ENCODE data around the gene TASP1. TPM values are rescaled to one million over a fixed set of nuclear protein-coding genes. Genes with fewer than 3 reads are reported as not detected.

TASP1 gene
- total and polyA plus RNA-seq, 2 donors from 2014 or later = 6.0 to 22.7 TPM

DNA sequence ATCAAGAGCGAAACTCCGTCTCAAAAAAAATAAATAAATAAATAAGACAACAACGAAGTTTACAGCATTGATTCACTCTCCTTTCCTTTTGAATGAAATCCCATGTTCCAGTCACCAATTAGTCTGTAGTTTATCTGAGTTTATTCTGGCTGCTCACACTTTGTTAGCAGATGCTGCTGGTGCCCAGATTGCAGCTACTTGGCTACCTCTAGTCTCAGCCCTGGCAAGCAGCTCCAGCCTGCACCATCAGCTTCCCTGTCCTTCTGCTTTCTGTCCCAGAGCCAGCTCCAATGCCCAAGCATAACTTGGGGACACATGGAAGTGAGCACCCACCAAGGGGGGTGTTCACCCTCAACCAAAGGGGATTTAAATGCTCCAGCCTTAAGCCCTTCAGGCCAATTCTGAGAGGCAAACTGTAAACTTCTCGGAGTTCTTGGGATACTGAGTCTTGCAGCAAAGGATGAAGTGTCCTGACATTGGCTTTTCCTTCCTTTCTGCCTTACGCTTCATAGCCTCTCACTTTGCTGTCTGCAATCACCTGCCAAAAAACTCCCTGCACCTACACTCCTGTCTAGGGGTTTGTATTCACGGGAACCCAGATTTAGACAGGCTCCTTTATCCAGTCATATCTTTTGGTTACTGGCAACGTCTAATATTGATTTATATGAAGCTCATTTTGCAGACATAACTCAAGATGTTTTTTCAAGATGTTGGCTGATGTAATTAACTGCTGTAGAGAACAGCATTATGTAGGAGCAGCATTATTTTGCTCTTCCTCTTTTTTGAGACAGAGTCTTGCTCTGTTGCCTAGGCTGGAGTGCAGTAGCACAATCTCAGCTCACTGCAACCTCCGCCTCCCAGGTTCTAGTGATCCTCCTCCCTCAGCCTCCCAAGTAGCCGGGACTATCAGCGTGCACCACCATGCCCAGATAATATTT, 9.8 kb upstream of the TASP1 start:
- Histone ChIP-seq H3K9ac (ENCODE audit: low read length in 3 of 3) (no peak overlapping the region), H3K27me3 (ENCODE audit: control insufficient read depth, insufficient read depth, low read length) (no peaks in the 10 kb centered on the region), H3K4me1 (ENCODE audit: control insufficient read depth in 2 of 3, insufficient read depth in 2 of 3, low read depth in 1 of 3, low read length in 3 of 3) (no peaks in the 10 kb centered on the region), H3K4me3 (ENCODE audit: low read length in 3 of 3) (no peak overlapping the region), H3K27ac (ENCODE audit: low read depth in 2 of 2, low read length in 2 of 2) (no peak overlapping the region), H3K36me3 (ENCODE audit: control insufficient read depth in 2 of 3, insufficient read depth in 3 of 3, low read length in 3 of 3) (no peaks in the 10 kb centered on the region), H3K9me3 (ENCODE audit: control insufficient read depth in 2 of 3, insufficient read depth in 1 of 3, low read length in 3 of 3) (no peaks in the 10 kb centered on the region)
- TF ChIP-seq, protein P1, sequence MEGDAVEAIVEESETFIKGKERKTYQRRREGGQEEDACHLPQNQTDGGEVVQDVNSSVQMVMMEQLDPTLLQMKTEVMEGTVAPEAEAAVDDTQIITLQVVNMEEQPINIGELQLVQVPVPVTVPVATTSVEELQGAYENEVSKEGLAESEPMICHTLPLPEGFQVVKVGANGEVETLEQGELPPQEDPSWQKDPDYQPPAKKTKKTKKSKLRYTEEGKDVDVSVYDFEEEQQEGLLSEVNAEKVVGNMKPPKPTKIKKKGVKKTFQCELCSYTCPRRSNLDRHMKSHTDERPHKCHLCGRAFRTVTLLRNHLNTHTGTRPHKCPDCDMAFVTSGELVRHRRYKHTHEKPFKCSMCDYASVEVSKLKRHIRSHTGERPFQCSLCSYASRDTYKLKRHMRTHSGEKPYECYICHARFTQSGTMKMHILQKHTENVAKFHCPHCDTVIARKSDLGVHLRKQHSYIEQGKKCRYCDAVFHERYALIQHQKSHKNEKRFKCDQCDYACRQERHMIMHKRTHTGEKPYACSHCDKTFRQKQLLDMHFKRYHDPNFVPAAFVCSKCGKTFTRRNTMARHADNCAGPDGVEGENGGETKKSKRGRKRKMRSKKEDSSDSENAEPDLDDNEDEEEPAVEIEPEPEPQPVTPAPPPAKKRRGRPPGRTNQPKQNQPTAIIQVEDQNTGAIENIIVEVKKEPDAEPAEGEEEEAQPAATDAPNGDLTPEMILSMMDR (IDR thresholded peaks at IDR 0.05; ENCODE audit: borderline replicate concordance, extremely low read depth, insufficient read depth) = no peak
- DNase-seq = no peak
- no peak for FAIRE-seq
- intact Hi-C loops (cut with DNase I) = no loop called here

DNA sequence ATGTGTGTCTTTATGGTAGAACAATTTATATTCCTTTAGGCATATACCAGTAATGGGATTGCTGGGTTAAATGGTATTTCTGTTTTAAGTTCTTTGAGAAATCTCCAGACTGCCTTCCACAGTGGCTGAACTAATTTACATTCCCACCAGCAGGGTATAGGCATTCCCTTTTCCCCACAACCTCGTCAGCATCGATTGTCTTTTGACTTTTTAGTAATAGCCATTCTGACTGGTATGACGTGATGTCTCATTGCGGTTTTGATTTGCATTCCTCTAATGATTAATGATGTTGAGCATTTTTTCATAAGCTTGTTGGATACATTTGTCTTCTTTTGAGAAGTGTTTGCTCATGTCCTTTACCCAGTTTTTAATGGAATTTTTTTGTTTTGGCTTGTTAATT, 5.3 kb upstream of the TASP1 start:
- Histone ChIP-seq H3K9me3 (ENCODE audit: control insufficient read depth in 2 of 3, insufficient read depth in 1 of 3, low read length in 3 of 3) (no peaks in the 10 kb centered on the region), H3K4me1 (ENCODE audit: control insufficient read depth in 2 of 3, insufficient read depth in 2 of 3, low read depth in 1 of 3, low read length in 3 of 3) (peaks cover 0 to 2% (median 0%) of the 10 kb centered on the region in 3 donors), H3K27me3 (ENCODE audit: control insufficient read depth, insufficient read depth, low read length) (no peaks in the 10 kb centered on the region), H3K9ac (ENCODE audit: low read length in 3 of 3) (no peak overlapping the region), H3K27ac (ENCODE audit: low read depth in 2 of 2, low read length in 2 of 2) (no peak overlapping the region), H3K36me3 (ENCODE audit: control insufficient read depth in 2 of 3, insufficient read depth in 3 of 3, low read length in 3 of 3) (no peaks in the 10 kb centered on the region), H3K4me3 (ENCODE audit: low read length in 3 of 3) (no peak overlapping the region)
- FAIRE-seq = no peak
- intact Hi-C loops (cut with DNase I) = no loop called here
- TF ChIP-seq, protein P1 (IDR thresholded peaks at IDR 0.05; ENCODE audit: borderline replicate concordance, extremely low read depth, insufficient read depth) = no peak
- no peak for DNase-seq

DNA sequence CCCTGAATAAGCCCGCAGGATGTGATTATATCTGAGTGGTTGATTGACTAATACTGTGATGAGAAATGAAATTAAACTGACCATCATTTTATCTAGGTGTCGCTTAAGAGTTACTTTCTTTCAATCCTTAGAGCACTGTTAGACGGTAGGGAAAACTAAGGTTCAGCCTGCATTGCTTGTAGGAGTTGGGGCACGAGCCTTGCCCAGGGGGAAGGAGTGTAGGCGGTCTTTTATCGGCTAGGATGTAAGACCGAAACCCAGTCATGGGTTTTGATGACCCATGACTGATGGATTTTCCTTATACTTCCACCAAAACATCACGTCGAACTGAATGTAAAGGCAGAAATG, 392 bp upstream of the TASP1 start:
- H3K27me3 ChIP-seq (ENCODE audit: control insufficient read depth, insufficient read depth, low read length) = no peaks in the 10 kb centered on the region
- H3K4me1 ChIP-seq (ENCODE audit: control insufficient read depth in 2 of 3, insufficient read depth in 2 of 3, low read depth in 1 of 3, low read length in 3 of 3) = peaks cover 0 to 2% (median 0%) of the 10 kb centered on the region in 3 donors
- no peak for FAIRE-seq
- H3K36me3 ChIP-seq (ENCODE audit: control insufficient read depth in 2 of 3, insufficient read depth in 3 of 3, low read length in 3 of 3) = no peaks in the 10 kb centered on the region
- H3K4me3 ChIP-seq (ENCODE audit: low read length in 3 of 3) = peak overlapping the region; percentile 95 to 97 (median 95)
- peak overlapping the region; percentile 41 to 49 for H3K27ac ChIP-seq (ENCODE audit: low read depth in 2 of 2, low read length in 2 of 2)
- intact Hi-C loops (cut with DNase I) = no loop called here
- TF ChIP-seq, protein P1 (IDR thresholded peaks at IDR 0.05; ENCODE audit: borderline replicate concordance, extremely low read depth, insufficient read depth) = no peak
- H3K9me3 ChIP-seq (ENCODE audit: control insufficient read depth in 2 of 3, insufficient read depth in 1 of 3, low read length in 3 of 3) = no peaks in the 10 kb centered on the region
- no peak for DNase-seq
- H3K9ac ChIP-seq (ENCODE audit: low read length in 3 of 3) = peak overlapping the region; percentile 35 to 95 (median 66)

Measured in kidney (tissue), 14 donors.